HEK293T (cell line): Measurements from ENCODE around the gene PHLDA3.

ENCODE experiments used
- BHLHE40 ChIP-seq: fragments of 450-650 bp; IDR thresholded peaks from 2 replicates; pipeline ENCODE4 v1.6.1; 2016; ENCODE audit warnings: mild to moderate bottlenecking, moderate library complexity, borderline replicate concordance
- CTBP1 ChIP-seq: fragments of 450-650 bp; IDR thresholded peaks from 2 replicates; pipeline ENCODE4 v1.6.1; 2016; ENCODE audit warnings: borderline replicate concordance
- FOXK2 ChIP-seq: fragments of 450-650 bp; IDR thresholded peaks from 2 replicates; pipeline ENCODE4 v1.6.1; 2016; ENCODE audit warnings: mild to moderate bottlenecking
- FOXM1 ChIP-seq: fragments of 450-650 bp; IDR thresholded peaks from 2 replicates; pipeline ENCODE4 v1.6.1; 2017; ENCODE audit warnings: mild to moderate bottlenecking, borderline replicate concordance
- PKNOX1 ChIP-seq: fragments of 450-650 bp; IDR thresholded peaks from 2 replicates; pipeline ENCODE4 v1.6.1; 2016
- SP1 ChIP-seq: fragments of 450-650 bp; IDR thresholded peaks from 2 replicates; pipeline ENCODE4 v1.6.1; 2017
- SUZ12 ChIP-seq: fragments of 450-650 bp; IDR thresholded peaks from 2 replicates; pipeline ENCODE4 v1.6.1; 2016; ENCODE audit warnings: mild to moderate bottlenecking
- TARDBP ChIP-seq: fragments of 450-650 bp; IDR thresholded peaks from 2 replicates; pipeline ENCODE4 v1.6.1; 2016

- TF ChIP-seq FOXM1 (no peak), BHLHE40 (no peak), FOXK2 (no peak), PKNOX1 (no peak), TARDBP (no peak), SUZ12 (no peak), SP1 (no peak), CTBP1 (no peak)
Measured at GRCh38 chr1:201489643-201490261, 20.8 kb upstream of the PHLDA3 start.
